HEK293 (cell line): ENCODE data around the gene SAMD8.

Experiments used
- CTCF ChIA-PET: fragments of 350-600 bp; formaldehyde crosslinking; extraction: SDS; loops from one replicate; lab custom pipeline; 2021; ENCODE audit warnings: antibody characterized with exemption; lab: Yijun Ruan, JAX
- POLR2A ChIA-PET: fragments of 300-600 bp; formaldehyde crosslinking; extraction: SDS; loops from one replicate; lab custom pipeline; 2020; ENCODE audit warnings: antibody characterized with exemption, inconsistent platforms; lab: Yijun Ruan, JAX
- H3K27ac ChIP-seq: fragments of 200-500 bp; sonication (Bioruptor generic); 2 replicates; pipeline ENCODE4 v1.5.1; 2014; ENCODE audit warnings: low read depth, low read length, control low read depth, inconsistent platforms; ENCODE audit errors: extremely low read depth
- H3K36me3 ChIP-seq, 2 experiments: fragments of 200-500 bp in 1 of 2; sonication (Bioruptor generic) in 1 of 2; 1 replicate in 1 of 2; 2 replicates in 1 of 2; pipeline ENCODE4 v1.5.1; 2014 to 2017; ENCODE audit warnings: inconsistent platforms in 2 of 2, low read length in 2 of 2; ENCODE audit not compliant: control insufficient read depth in 2 of 2, insufficient read depth in 1 of 2
- H3K4me1 ChIP-seq: fragments of 200-500 bp; sonication (Bioruptor generic); 2 replicates; pipeline ENCODE4 v1.5.1; 2014; ENCODE audit warnings: mild to moderate bottlenecking, low read length, inconsistent platforms; ENCODE audit not compliant: control insufficient read depth, insufficient read depth
- H3K4me3 ChIP-seq: 2 replicates; pipeline ENCODE4 v1.5.1; 2011; ENCODE audit warnings: low read depth, mild to moderate bottlenecking, control low read depth, low read length, moderate library complexity
- H3K9me3 ChIP-seq: fragments of 200-500 bp; sonication (Bioruptor generic); 2 replicates; pipeline ENCODE4 v1.5.1; 2014; ENCODE audit warnings: low read depth, low read length, inconsistent platforms; ENCODE audit not compliant: control insufficient read depth, insufficient read depth
- ATF2 ChIP-seq: fragments of 450-650 bp; formaldehyde crosslinking; IDR thresholded peaks from 2 replicates; pipeline ENCODE4 v1.5.1; 2016; ENCODE audit warnings: missing biosample characterization, missing genetic modification characterization, low read depth
- GLI4 ChIP-seq: fragments of 450-650 bp; formaldehyde crosslinking; IDR thresholded peaks from 2 replicates; pipeline ENCODE4 v1.5.1; 2016; ENCODE audit warnings: missing biosample characterization, missing genetic modification characterization
- GLIS1 ChIP-seq: fragments of 450-650 bp; formaldehyde crosslinking; IDR thresholded peaks from 2 replicates; pipeline ENCODE4 v1.5.1; 2016; ENCODE audit warnings: missing biosample characterization, missing genetic modification characterization
- HIC1 ChIP-seq: fragments of 450-650 bp; formaldehyde crosslinking; IDR thresholded peaks from 2 replicates; pipeline ENCODE4 v1.5.1; 2016; ENCODE audit warnings: missing biosample characterization, missing genetic modification characterization
- KLF17 ChIP-seq: fragments of 450-650 bp; formaldehyde crosslinking; IDR thresholded peaks from 2 replicates; pipeline ENCODE4 v1.5.1; 2016; ENCODE audit warnings: missing biosample characterization, missing genetic modification characterization
- PATZ1 ChIP-seq: fragments of 450-650 bp; formaldehyde crosslinking; IDR thresholded peaks from 2 replicates; pipeline ENCODE4 v1.5.1; 2016; ENCODE audit warnings: missing biosample characterization, missing genetic modification characterization
- REST ChIP-seq: fragments of 450-650 bp; formaldehyde crosslinking; IDR thresholded peaks from 2 replicates; pipeline ENCODE4 v1.5.1; 2016; ENCODE audit warnings: missing biosample characterization, missing genetic modification characterization
- SP3 ChIP-seq: fragments of 450-650 bp; formaldehyde crosslinking; IDR thresholded peaks from 2 replicates; pipeline ENCODE4 v1.5.1; 2016; ENCODE audit warnings: missing biosample characterization, missing genetic modification characterization
- ZBTB48 ChIP-seq: fragments of 450-650 bp; formaldehyde crosslinking; IDR thresholded peaks from 2 replicates; pipeline ENCODE4 v1.5.1; 2016; ENCODE audit warnings: missing biosample characterization, missing genetic modification characterization
- ZBTB49 ChIP-seq: fragments of 450-650 bp; formaldehyde crosslinking; IDR thresholded peaks from 2 replicates; pipeline ENCODE4 v1.5.1; 2016; ENCODE audit warnings: missing biosample characterization, missing genetic modification characterization, low read depth
- ZNF140 ChIP-seq: fragments of 450-650 bp; formaldehyde crosslinking; IDR thresholded peaks from 2 replicates; pipeline ENCODE4 v1.5.1; 2016; ENCODE audit warnings: missing biosample characterization, missing genetic modification characterization
- ZNF157 ChIP-seq: fragments of 450-650 bp; formaldehyde crosslinking; IDR thresholded peaks from 2 replicates; pipeline ENCODE4 v1.5.1; 2016; ENCODE audit warnings: missing biosample characterization, missing genetic modification characterization
- ZNF169 ChIP-seq: fragments of 450-650 bp; formaldehyde crosslinking; IDR thresholded peaks from 2 replicates; pipeline ENCODE4 v1.5.1; 2016; ENCODE audit warnings: missing biosample characterization, missing genetic modification characterization
- ZNF221 ChIP-seq: fragments of 450-650 bp; formaldehyde crosslinking; IDR thresholded peaks from 2 replicates; pipeline ENCODE4 v1.5.1; 2017; ENCODE audit warnings: missing biosample characterization, missing genetic modification characterization, borderline replicate concordance
- ZNF26 ChIP-seq: fragments of 450-650 bp; formaldehyde crosslinking; IDR thresholded peaks from 2 replicates; pipeline ENCODE4 v1.5.1; 2016; ENCODE audit warnings: missing biosample characterization, missing genetic modification characterization
- ZNF366 ChIP-seq: fragments of 450-650 bp; formaldehyde crosslinking; conservative IDR thresholded peaks from 2 replicates; pipeline ENCODE4 v1.5.1; 2016; ENCODE audit warnings: missing biosample characterization, missing genetic modification characterization
- ZNF449 ChIP-seq: fragments of 450-650 bp; formaldehyde crosslinking; IDR thresholded peaks from 2 replicates; pipeline ENCODE4 v1.5.1; 2017; ENCODE audit warnings: missing biosample characterization, mild to moderate bottlenecking, missing genetic modification characterization, moderate library complexity
- ZNF629 ChIP-seq: fragments of 450-650 bp; formaldehyde crosslinking; IDR thresholded peaks from 2 replicates; pipeline ENCODE4 v1.5.1; 2017; ENCODE audit warnings: missing biosample characterization, missing genetic modification characterization
- ZNF768 ChIP-seq: fragments of 450-650 bp; formaldehyde crosslinking; IDR thresholded peaks from 2 replicates; pipeline ENCODE4 v1.5.1; 2018; ENCODE audit warnings: missing biosample characterization, mild to moderate bottlenecking, missing genetic modification characterization
- ZSCAN30 ChIP-seq: fragments of 450-650 bp; IDR thresholded peaks from 2 replicates; pipeline ENCODE4 v1.5.1; 2018; ENCODE audit warnings: missing biosample characterization, mild to moderate bottlenecking, missing genetic modification characterization, moderate library complexity

Gene SAMD8

GRCh38 chr10:75202321-75203045 lies 91.0 kb downstream of the SAMD8 start:
- no peaks in the 10 kb centered on the region for H3K9me3 ChIP-seq
- CTCF ChIA-PET, result interaction anchor here (0.9 to 1.2 kb wide), 3 partner anchors 14 to 28 kb away, joined by 3 to 7 read pairs (median 5); no protein-coding TSS in a partner anchor
- no peaks in the 10 kb centered on the region; the same call in 1 of the 2 replicates for H3K4me1 ChIP-seq
- no peak overlapping the region for H3K4me3 ChIP-seq
- POLR2A ChIA-PET, result interaction anchor here (4.0 kb wide), 1 partner anchor 8 kb away, joined by 18 read pairs; the partner anchor contains the start of gene VDAC2
- H3K27ac ChIP-seq, result no peak overlapping the region
- no peaks in the 10 kb centered on the region for H3K36me3 ChIP-seq
- no peak for TF ChIP-seq REST (tag by site-specific recombination)
- no peak for TF ChIP-seq ZNF366 (tag by site-specific recombination)
- TF ChIP-seq ZNF26 (tag by site-specific recombination), result no peak
- peak; percentile 35; the same call in 1 of the 2 replicates for TF ChIP-seq ATF2
- peak; percentile 29; the same call in 1 of the 2 replicates for TF ChIP-seq SP3 (tag by site-specific recombination)
- TF ChIP-seq KLF17 (tag by site-specific recombination), result no peak; the same call in 1 of the 2 replicates
- TF ChIP-seq ZNF169 (tag by site-specific recombination), result no peak
- TF ChIP-seq ZNF157 (tag by site-specific recombination), result no peak
- TF ChIP-seq ZBTB49 (tag by site-specific recombination), result no peak
- TF ChIP-seq GLI4, result no peak
- no peak for TF ChIP-seq ZSCAN30 (tag by site-specific recombination)
- peak; percentile 58 for TF ChIP-seq ZBTB48
- TF ChIP-seq ZNF221 (tag by site-specific recombination), result no peak
- peak; percentile 40; the same call in 1 of the 2 replicates for TF ChIP-seq PATZ1 (tag by site-specific recombination)
- no peak for TF ChIP-seq ZNF768
- TF ChIP-seq ZNF140 (tag by site-specific recombination), result no peak
- peak; percentile 45; the same call in 1 of the 2 replicates for TF ChIP-seq ZNF629
- no peak for TF ChIP-seq ZNF449 (tag by site-specific recombination)
- no peak for TF ChIP-seq HIC1 (tag by site-specific recombination)
- no peak for TF ChIP-seq GLIS1 (tag by site-specific recombination)
